Neural cell (in vitro differentiated cells): Measurements from ENCODE around the gene TSC22D3. TPM values are rescaled to one million over a fixed set of nuclear protein-coding genes. Genes with fewer than 3 reads are reported as not detected.

Experiments
- H2AFZ ChIP-seq: fragments of 200-600, 300-800 bp; sonication (generic), shearing (Covaris generic); 2 replicates; pipeline ENCODE4 v1.6.0; 2014; ENCODE audit warnings: low read depth, mild to moderate bottlenecking, antibody characterized with exemption, low read length, moderate library complexity
- H3F3A ChIP-seq: fragments of 200-600 bp; shearing (Covaris generic); 2 replicates; pipeline ENCODE4 v1.6.1; 2016; ENCODE audit warnings: mild to moderate bottlenecking, moderate library complexity, mixed read lengths, antibody characterized with exemption, low read length; ENCODE audit not compliant: insufficient read depth, poor library complexity, severe bottlenecking
- H3K27ac ChIP-seq: fragments of 200-600, 300-800 bp; sonication (generic), shearing (Covaris generic); 2 replicates; pipeline ENCODE4 v1.5.1; 2014; ENCODE audit warnings: mild to moderate bottlenecking, low read length, moderate library complexity
- H3K27me3 ChIP-seq: fragments of 300-800, 200-600 bp; sonication (generic), shearing (Covaris generic); 2 replicates; pipeline ENCODE4 v1.6.0; 2014; ENCODE audit warnings: mild to moderate bottlenecking, low read depth, low read length, moderate library complexity; ENCODE audit not compliant: insufficient read depth
- H3K36me3 ChIP-seq: fragments of 300-800, 200-600 bp; sonication (generic), shearing (Covaris generic); 2 replicates; pipeline ENCODE4 v1.5.1; 2014; ENCODE audit warnings: mild to moderate bottlenecking, antibody characterized with exemption, low read length, moderate library complexity; ENCODE audit not compliant: insufficient read depth
- H3K4me2 ChIP-seq: fragments of 300-800, 200-600 bp; sonication (generic), shearing (Covaris generic); 2 replicates; pipeline ENCODE4 v1.6.0; 2014; ENCODE audit warnings: mild to moderate bottlenecking, low read length
- H3K4me3 ChIP-seq: fragments of 300-800, 200-600 bp; sonication (generic), shearing (Covaris generic); 2 replicates; pipeline ENCODE4 v1.5.1; 2014; ENCODE audit warnings: mild to moderate bottlenecking, low read length, moderate library complexity
- H3K79me2 ChIP-seq: fragments of 200-600 bp; shearing (Covaris generic); replicated peaks from 2 replicates; pipeline ENCODE4 v1.6.0; 2014; ENCODE audit warnings: mild to moderate bottlenecking, low read length, moderate library complexity; ENCODE audit not compliant: insufficient read depth
- H3K9ac ChIP-seq: fragments of 300-800, 200-600 bp; sonication (generic), shearing (Covaris generic); 2 replicates; pipeline ENCODE4 v1.6.1; 2016; ENCODE audit warnings: mild to moderate bottlenecking, low read length, mixed read lengths
- H3K9me2 ChIP-seq: fragments of 200-600 bp; shearing (Covaris generic); 2 replicates; pipeline ENCODE4 v1.6.1; 2016; ENCODE audit warnings: mild to moderate bottlenecking, low read length, mixed read lengths; ENCODE audit not compliant: insufficient read depth
- H3K9me3 ChIP-seq: fragments of 200-600, 300-800 bp; sonication (generic), shearing (Covaris generic); 2 replicates; pipeline ENCODE4 v1.6.1; 2016; ENCODE audit warnings: mild to moderate bottlenecking, mixed run types, low read length, moderate library complexity, mixed read lengths
- H4K20me1 ChIP-seq: fragments of 200-600 bp; shearing (Covaris generic); 2 replicates; pipeline ENCODE4 v1.6.1; 2016; ENCODE audit warnings: mild to moderate bottlenecking, mixed run types; ENCODE audit not compliant: insufficient read depth
- EP300 ChIP-seq: fragments of 450-650 bp; conservative IDR thresholded peaks from 2 replicates; pipeline ENCODE4 v1.6.1; 2014; ENCODE audit warnings: antibody characterized with exemption, mild to moderate bottlenecking, moderate library complexity; ENCODE audit not compliant: poor library complexity, severe bottlenecking
- EZH2 ChIP-seq: fragments of 200-600, 300-800 bp; shearing (Covaris generic), sonication (generic); IDR thresholded peaks from 2 replicates; pipeline ENCODE4 v1.6.1; 2014; ENCODE audit warnings: antibody characterized with exemption, low read length, borderline replicate concordance, mild to moderate bottlenecking; ENCODE audit not compliant: insufficient read depth, poor library complexity, severe bottlenecking
- MXI1 ChIP-seq: fragments of 450-650 bp; conservative IDR thresholded peaks from 2 replicates; pipeline ENCODE4 v1.6.1; 2014; ENCODE audit warnings: antibody characterized with exemption, mild to moderate bottlenecking; ENCODE audit not compliant: poor library complexity, severe bottlenecking
- POLR2AphosphoS5 ChIP-seq: IDR thresholded peaks from 2 replicates; pipeline ENCODE4 v1.6.1; 2012
- RAD21 ChIP-seq: fragments of 450-650 bp; conservative IDR thresholded peaks from 2 replicates; pipeline ENCODE4 v1.6.1; 2014; ENCODE audit warnings: antibody characterized with exemption, mild to moderate bottlenecking, moderate library complexity
- REST ChIP-seq: IDR thresholded peaks from 2 replicates; pipeline ENCODE4 v1.6.1; 2012; ENCODE audit warnings: borderline replicate concordance
- SMC3 ChIP-seq: fragments of 450-650 bp; conservative IDR thresholded peaks from 2 replicates; pipeline ENCODE4 v1.6.1; 2014; ENCODE audit warnings: antibody characterized with exemption, mild to moderate bottlenecking, moderate library complexity; ENCODE audit not compliant: poor library complexity
- TAF1 ChIP-seq: IDR thresholded peaks from 2 replicates; pipeline ENCODE4 v1.6.1; 2012; ENCODE audit warnings: low read depth
- polyA plus RNA-seq: library from polyadenylated mRNA; depleted of rRNA; stranded (reverse); fragments of >200 nt; gene quantifications from 2 replicates; pipeline ENCODE4 v1.2.3, GENCODE V29; 2014
- TF ChIP-seq, protein P1 (sequence below): fragments of 450-650 bp; IDR thresholded peaks from 2 replicates; pipeline ENCODE4 v1.5.1; 2014; ENCODE audit warnings: antibody characterized with exemption, mild to moderate bottlenecking, moderate library complexity; ENCODE audit not compliant: poor library complexity, severe bottlenecking

The TSC22D3 gene
- polyA plus RNA-seq, 1 donor from 2014 or later = 96.8 TPM

GRCh38 chrX:107701493-107702121 lies 74.0 kb downstream of the TSC22D3 start (continued):
- TF ChIP-seq, protein P1, sequence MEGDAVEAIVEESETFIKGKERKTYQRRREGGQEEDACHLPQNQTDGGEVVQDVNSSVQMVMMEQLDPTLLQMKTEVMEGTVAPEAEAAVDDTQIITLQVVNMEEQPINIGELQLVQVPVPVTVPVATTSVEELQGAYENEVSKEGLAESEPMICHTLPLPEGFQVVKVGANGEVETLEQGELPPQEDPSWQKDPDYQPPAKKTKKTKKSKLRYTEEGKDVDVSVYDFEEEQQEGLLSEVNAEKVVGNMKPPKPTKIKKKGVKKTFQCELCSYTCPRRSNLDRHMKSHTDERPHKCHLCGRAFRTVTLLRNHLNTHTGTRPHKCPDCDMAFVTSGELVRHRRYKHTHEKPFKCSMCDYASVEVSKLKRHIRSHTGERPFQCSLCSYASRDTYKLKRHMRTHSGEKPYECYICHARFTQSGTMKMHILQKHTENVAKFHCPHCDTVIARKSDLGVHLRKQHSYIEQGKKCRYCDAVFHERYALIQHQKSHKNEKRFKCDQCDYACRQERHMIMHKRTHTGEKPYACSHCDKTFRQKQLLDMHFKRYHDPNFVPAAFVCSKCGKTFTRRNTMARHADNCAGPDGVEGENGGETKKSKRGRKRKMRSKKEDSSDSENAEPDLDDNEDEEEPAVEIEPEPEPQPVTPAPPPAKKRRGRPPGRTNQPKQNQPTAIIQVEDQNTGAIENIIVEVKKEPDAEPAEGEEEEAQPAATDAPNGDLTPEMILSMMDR = no peak
- TF ChIP-seq SMC3 (no peak), EZH2 (no peak)

DNA sequence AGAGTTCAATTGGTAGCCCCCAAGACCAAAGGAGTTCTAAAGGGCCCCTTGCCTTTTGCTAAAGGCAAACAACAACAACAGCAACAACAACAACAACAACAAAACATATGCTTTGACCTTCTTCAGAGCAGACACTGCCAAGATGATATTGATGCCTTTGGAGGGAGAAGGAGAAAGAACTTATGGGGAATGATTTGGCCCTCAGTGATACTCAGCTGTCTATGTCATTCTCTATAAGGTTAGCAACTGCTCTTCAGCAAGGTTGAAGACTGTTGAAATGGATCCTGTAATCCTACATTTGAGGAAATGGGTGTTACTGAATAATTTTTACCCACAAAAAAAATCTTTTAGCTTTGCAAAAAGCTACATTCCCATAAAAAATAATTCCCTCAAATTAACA lies 74.8 kb downstream of the TSC22D3 start:
- TF ChIP-seq TAF1 = no peak
- TF ChIP-seq RAD21 = no peak
- no peak for TF ChIP-seq EZH2
- no peak for TF ChIP-seq MXI1
- no peak for TF ChIP-seq REST
- TF ChIP-seq POLR2AphosphoS5 = no peak
- H3K36me3 ChIP-seq = no peaks in the 10 kb centered on the region
- no peak overlapping the region for H3K4me2 ChIP-seq
- H4K20me1 ChIP-seq = no peaks in the 10 kb centered on the region
- no peak overlapping the region for H2AFZ ChIP-seq
- no peak overlapping the region for H3K9ac ChIP-seq
- H3K27ac ChIP-seq = no peak overlapping the region
- H3K79me2 ChIP-seq = no peaks in the 10 kb centered on the region
- H3K9me3 ChIP-seq = no peaks in the 10 kb centered on the region
- H3K27me3 ChIP-seq = no peaks in the 10 kb centered on the region
- H3F3A ChIP-seq = no peaks in the 10 kb centered on the region
- no peak overlapping the region for H3K4me3 ChIP-seq
- H3K9me2 ChIP-seq = no peaks in the 10 kb centered on the region

DNA sequence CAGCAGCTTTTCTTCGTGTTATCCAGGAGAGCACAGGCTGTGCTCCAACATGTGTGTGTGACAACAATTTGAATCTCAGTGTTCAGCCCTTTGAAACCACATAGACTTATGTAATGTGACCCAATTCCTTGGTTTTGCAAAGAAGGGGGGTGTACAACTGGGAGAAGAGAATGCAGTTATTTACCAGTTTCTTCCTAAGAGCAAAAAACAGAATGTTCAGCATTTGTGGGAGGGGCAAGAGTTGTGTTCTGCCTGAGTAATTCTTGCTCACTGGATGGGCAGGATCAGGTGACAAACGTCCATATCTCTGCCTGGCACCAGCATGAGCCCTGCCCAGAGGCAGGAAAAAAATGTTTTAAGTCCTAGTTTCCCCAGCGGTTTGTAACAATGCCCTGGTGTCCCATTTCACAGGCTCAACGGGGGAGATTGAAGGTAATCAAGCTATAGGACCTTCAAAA lies 75.2 kb downstream of the TSC22D3 start:
- no peak overlapping the region for H2AFZ ChIP-seq
- no peaks in the 10 kb centered on the region for H3K36me3 ChIP-seq
- no peak overlapping the region for H3K9ac ChIP-seq
- H4K20me1 ChIP-seq = no peaks in the 10 kb centered on the region
- no peak for TF ChIP-seq EZH2
- TF ChIP-seq RAD21 = no peak
- no peak for TF ChIP-seq REST
- TF ChIP-seq POLR2AphosphoS5 = no peak
- TF ChIP-seq TAF1 = no peak
- TF ChIP-seq EP300 = no peak
- TF ChIP-seq MXI1 = no peak
- TF ChIP-seq, protein P1 = no peak
- no peak for TF ChIP-seq SMC3
- no peak overlapping the region for H3K4me2 ChIP-seq
- no peaks in the 10 kb centered on the region for H3K79me2 ChIP-seq
- no peaks in the 10 kb centered on the region for H3K27me3 ChIP-seq
- H3K4me3 ChIP-seq = no peak overlapping the region
- no peaks in the 10 kb centered on the region for H3K9me3 ChIP-seq
- H3K27ac ChIP-seq = no peak overlapping the region
- no peaks in the 10 kb centered on the region for H3K9me2 ChIP-seq
- H3F3A ChIP-seq = no peaks in the 10 kb centered on the region
